Activated T-helper 2 cell treated with anti-CD3 and anti-CD28 coated beads, Interferon-gamma antibody, Interleukin-2, Interleukin-4, amounts not matched to agents 10 μg/mL and 5 μg/mL and 100 μg/mL, durations not matched to agents 14 hours and 24 hours and 36 hours (primary cell): Measurements from ENCODE around the gene HSD17B12. TPM values are rescaled to one million over a fixed set of nuclear protein-coding genes. Genes with fewer than 3 reads are reported as not detected.
"Not testable (repeated sequence)": the region's sequence is repeated elsewhere in the genome, so short reads cannot be mapped to it uniquely, and the experiment has no call there.

Experiments used
- DNase-seq: peaks from one replicate; pipeline ENCODE4 v3.0.0; 2021; ENCODE audit warnings: low spot score
- H3K27ac Mint-ChIP-seq: one replicate; pipeline ENCODE4 v1.8.0; 2021; ENCODE audit warnings: mixed read lengths
- H3K27me3 Mint-ChIP-seq: one replicate; pipeline ENCODE4 v1.8.0; 2021; ENCODE audit warnings: low read depth, mixed read lengths
- H3K36me3 Mint-ChIP-seq: one replicate; pipeline ENCODE4 v1.8.0; 2021; ENCODE audit warnings: low read depth, mixed read lengths
- H3K4me1 Mint-ChIP-seq: one replicate; pipeline ENCODE4 v1.8.0; 2021; ENCODE audit warnings: low read depth, mixed read lengths
- H3K4me3 Mint-ChIP-seq: one replicate; pipeline ENCODE4 v1.8.0; 2021; ENCODE audit warnings: low read depth, mild to moderate bottlenecking, moderate library complexity, mixed read lengths
- H3K9me3 Mint-ChIP-seq: one replicate; pipeline ENCODE4 v1.8.0; 2021; ENCODE audit warnings: mixed read lengths
- intact Hi-C: fragments of 100-400 bp; cut with micrococcal nuclease; formaldehyde crosslinking; loops from one replicate; pipeline ENCODE4 v1.15.1; 2023
- total RNA-seq: library from RNA; stranded (reverse); gene quantifications from 2 replicates; pipeline ENCODE4 v1.2.3, GENCODE V29; 2022

The HSD17B12 gene
- total RNA-seq, 1 donor from 2014 or later = 81.3 TPM

DNA sequence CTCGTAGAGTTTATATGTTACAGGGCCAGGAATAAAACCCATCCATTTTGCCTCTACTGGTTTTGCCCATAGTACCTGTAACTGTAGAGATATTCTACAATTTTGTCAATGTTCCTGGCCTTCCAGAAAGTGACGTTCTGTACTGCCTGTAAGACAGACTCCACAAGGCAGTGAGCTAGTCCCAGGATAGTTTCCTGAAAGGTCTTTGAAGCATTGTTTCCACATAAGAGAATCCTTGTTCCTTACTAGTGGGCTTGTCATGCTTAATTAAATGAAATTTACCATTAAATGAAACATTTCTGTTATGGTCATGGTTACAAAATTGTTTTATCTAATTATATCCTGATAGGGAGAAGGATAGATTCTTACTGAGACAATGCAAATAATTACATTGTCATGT, 80.4 kb downstream of the HSD17B12 start:
- H3K36me3 Mint-ChIP-seq = peaks cover 43% of the 10 kb centered on the region
- H3K4me1 Mint-ChIP-seq = peaks cover 3% of the 10 kb centered on the region
- H3K9me3 Mint-ChIP-seq = peaks cover 24% of the 10 kb centered on the region
- intact Hi-C loops = no loop called here
- no peak for DNase-seq
- no peak overlapping the region for H3K4me3 Mint-ChIP-seq
- no peak overlapping the region for H3K27ac Mint-ChIP-seq
- H3K27me3 Mint-ChIP-seq = no peaks in the 10 kb centered on the region

GRCh38 chr11:43765194-43765593, 84.7 kb downstream of the HSD17B12 start:
- peaks cover 39% of the 10 kb centered on the region for H3K36me3 Mint-ChIP-seq
- peaks cover 30% of the 10 kb centered on the region for H3K9me3 Mint-ChIP-seq
- H3K4me1 Mint-ChIP-seq = no peaks in the 10 kb centered on the region
- H3K27me3 Mint-ChIP-seq = no peaks in the 10 kb centered on the region
- intact Hi-C loops = no loop called here
- no peak overlapping the region for H3K4me3 Mint-ChIP-seq
- H3K27ac Mint-ChIP-seq = no peak overlapping the region
- DNase-seq = no peak

GRCh38 chr11:43768654-43769053, 88.1 kb downstream of the HSD17B12 start:
- Mint-ChIP-seq H3K36me3 (peaks cover 46% of the 10 kb centered on the region), H3K9me3 (peaks cover 29% of the 10 kb centered on the region)
- intact Hi-C loops, DNase-seq, H3K27ac Mint-ChIP-seq, H3K27me3 Mint-ChIP-seq, H3K4me1 Mint-ChIP-seq, H3K4me3 Mint-ChIP-seq: not testable (repeated sequence)

GRCh38 chr11:43770173-43770572, 89.6 kb downstream of the HSD17B12 start:
- H3K4me3 Mint-ChIP-seq = no peak overlapping the region
- H3K4me1 Mint-ChIP-seq = no peaks in the 10 kb centered on the region

GRCh38 chr11:43772733-43773132, 92.2 kb downstream of the HSD17B12 start:
- intact Hi-C loops = no loop called here
- Mint-ChIP-seq H3K27me3 (no peaks in the 10 kb centered on the region), H3K9me3 (peaks cover 6% of the 10 kb centered on the region), H3K36me3 (peaks cover 39% of the 10 kb centered on the region), H3K4me1 (no peaks in the 10 kb centered on the region), H3K27ac (no peak overlapping the region), H3K4me3 (no peak overlapping the region)
- no peak for DNase-seq

More at GRCh38 chr11:43770173-43770572, 89.6 kb downstream of the HSD17B12 start:
- peaks cover 45% of the 10 kb centered on the region for H3K36me3 Mint-ChIP-seq
- H3K27me3 Mint-ChIP-seq = no peaks in the 10 kb centered on the region
- H3K9me3 Mint-ChIP-seq = peaks cover 19% of the 10 kb centered on the region
- H3K27ac Mint-ChIP-seq = no peak overlapping the region
- no peak for DNase-seq
- intact Hi-C loops = no loop called here

GRCh38 chr11:43774786-43775185, 94.2 kb downstream of the HSD17B12 start:
- Mint-ChIP-seq H3K4me3 (no peak overlapping the region), H3K4me1 (no peaks in the 10 kb centered on the region), H3K9me3 (peaks cover 6% of the 10 kb centered on the region), H3K27me3 (no peaks in the 10 kb centered on the region), H3K27ac (no peak overlapping the region), H3K36me3 (peaks cover 39% of the 10 kb centered on the region)
- intact Hi-C loops = no loop called here
- DNase-seq = no peak

- Mint-ChIP-seq H3K9me3 (peaks cover 25% of the 10 kb centered on the region), H3K27me3 (no peaks in the 10 kb centered on the region), H3K4me1 (peaks cover 5% of the 10 kb centered on the region), H3K4me3 (no peak overlapping the region), H3K27ac (no peak overlapping the region), H3K36me3 (peaks cover 39% of the 10 kb centered on the region)
- no peak for DNase-seq
- intact Hi-C loops = no loop called here
These were observed 98.8 kb downstream of the HSD17B12 start for GRCh38 chr11:43779306-43779705.

DNA sequence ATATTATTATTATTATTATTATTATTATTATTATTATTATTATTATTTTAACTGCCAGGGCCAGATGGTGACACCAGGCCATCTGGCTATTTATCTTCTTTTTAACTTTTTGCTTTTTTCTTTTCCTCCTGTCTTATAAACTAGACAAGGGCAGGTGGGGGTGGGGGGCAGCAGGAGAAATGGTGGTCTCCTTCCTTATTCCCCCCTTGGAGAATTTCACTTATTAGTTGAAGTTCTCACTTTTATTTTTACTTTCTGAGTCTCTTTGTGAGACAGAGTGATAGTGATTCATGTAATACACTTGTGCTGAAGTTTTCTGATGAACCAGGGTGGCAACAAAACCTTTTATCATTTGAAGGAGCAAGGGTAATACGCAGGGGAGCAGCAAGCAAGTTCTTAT, 103.8 kb downstream of the HSD17B12 start:
- Mint-ChIP-seq H3K27me3 (no peaks in the 10 kb centered on the region), H3K36me3 (peaks cover 47% of the 10 kb centered on the region), H3K27ac (no peak overlapping the region), H3K4me3 (no peak overlapping the region), H3K4me1 (peaks cover 7% of the 10 kb centered on the region), H3K9me3 (peaks cover 37% of the 10 kb centered on the region)
- no peak for DNase-seq
- intact Hi-C loops = no loop called here

DNA sequence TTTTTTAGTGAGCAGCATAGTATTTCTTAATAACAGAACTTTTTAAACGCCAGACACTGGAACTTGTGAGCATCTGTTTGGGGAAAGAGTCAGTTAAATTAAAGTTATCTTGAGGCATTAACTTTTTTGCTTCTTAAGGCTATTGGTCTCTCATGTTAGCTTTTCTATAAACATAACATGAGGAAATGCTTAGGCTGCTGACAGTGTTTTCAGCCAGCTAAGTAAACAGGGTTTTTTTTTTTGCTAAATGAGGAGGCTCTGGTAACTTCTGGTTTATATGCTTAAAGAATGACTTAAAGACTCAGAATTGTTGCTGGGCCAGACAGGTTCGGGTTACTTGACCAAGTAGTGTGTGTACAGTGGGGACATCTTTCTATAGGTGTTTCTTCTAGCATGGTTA, 104.3 kb downstream of the HSD17B12 start:
- Mint-ChIP-seq H3K4me3 (no peak overlapping the region), H3K9me3 (peaks cover 38% of the 10 kb centered on the region), H3K36me3 (peaks cover 46% of the 10 kb centered on the region), H3K27ac (no peak overlapping the region), H3K4me1 (peaks cover 7% of the 10 kb centered on the region), H3K27me3 (no peaks in the 10 kb centered on the region)
- DNase-seq = no peak
- intact Hi-C loops = no loop called here

DNA sequence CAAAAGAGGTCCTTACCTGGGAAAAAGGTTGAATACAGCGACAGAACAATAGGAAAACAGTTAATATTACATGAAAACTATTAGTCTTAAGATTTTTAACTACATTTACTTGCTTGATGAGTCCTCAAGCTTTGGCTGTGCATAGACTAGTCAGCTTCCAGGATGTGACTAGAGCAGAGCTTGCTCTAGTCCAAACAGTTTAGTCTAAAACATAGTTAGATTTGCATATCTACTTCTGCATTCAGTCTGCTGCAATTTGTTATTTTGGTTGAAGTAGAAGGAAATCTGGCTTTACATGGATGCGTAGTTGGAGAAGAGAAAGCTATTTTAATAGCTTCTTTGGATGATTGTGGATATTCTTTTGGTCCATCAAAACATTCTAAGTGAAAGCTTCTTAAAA, 104.8 kb downstream of the HSD17B12 start:
- intact Hi-C loops = no loop called here
- Mint-ChIP-seq H3K4me3 (no peak overlapping the region), H3K36me3 (peaks cover 46% of the 10 kb centered on the region), H3K27me3 (no peaks in the 10 kb centered on the region), H3K4me1 (peaks cover 7% of the 10 kb centered on the region), H3K9me3 (peaks cover 38% of the 10 kb centered on the region), H3K27ac (no peak overlapping the region)
- no peak for DNase-seq

DNA sequence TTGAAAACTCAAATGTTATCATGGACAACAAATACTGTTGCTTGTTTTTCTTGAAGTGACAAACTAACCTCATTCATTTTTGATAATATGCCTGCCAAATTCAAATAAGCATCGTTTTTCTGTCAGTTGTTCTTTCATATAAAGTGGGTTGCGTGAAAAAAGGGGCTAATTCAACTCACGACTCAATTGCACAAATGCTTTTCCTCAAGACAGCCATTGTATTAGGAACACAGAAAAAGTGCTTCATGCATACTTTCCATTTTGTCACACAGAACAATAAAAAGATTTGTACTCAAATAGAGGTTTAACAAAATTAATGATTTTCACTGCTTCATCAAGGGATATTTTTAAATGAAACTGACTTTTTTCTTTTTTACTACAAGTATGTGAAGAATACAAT, 105.5 kb downstream of the HSD17B12 start:
- intact Hi-C loops = no loop called here
- Mint-ChIP-seq H3K4me1 (peaks cover 5% of the 10 kb centered on the region), H3K36me3 (peaks cover 44% of the 10 kb centered on the region), H3K27me3 (no peaks in the 10 kb centered on the region), H3K9me3 (peaks cover 36% of the 10 kb centered on the region), H3K27ac (no peak overlapping the region), H3K4me3 (no peak overlapping the region)
- DNase-seq = no peak

GRCh38 chr11:43787824-43788223, 107.3 kb downstream of the HSD17B12 start:
- no peak overlapping the region for H3K27ac Mint-ChIP-seq
- peaks cover 1% of the 10 kb centered on the region for H3K4me1 Mint-ChIP-seq
- peaks cover 31% of the 10 kb centered on the region for H3K9me3 Mint-ChIP-seq
- no peak overlapping the region for H3K4me3 Mint-ChIP-seq
- intact Hi-C loops = no loop called here
- no peaks in the 10 kb centered on the region for H3K27me3 Mint-ChIP-seq
- peaks cover 39% of the 10 kb centered on the region for H3K36me3 Mint-ChIP-seq
- no peak for DNase-seq

DNA sequence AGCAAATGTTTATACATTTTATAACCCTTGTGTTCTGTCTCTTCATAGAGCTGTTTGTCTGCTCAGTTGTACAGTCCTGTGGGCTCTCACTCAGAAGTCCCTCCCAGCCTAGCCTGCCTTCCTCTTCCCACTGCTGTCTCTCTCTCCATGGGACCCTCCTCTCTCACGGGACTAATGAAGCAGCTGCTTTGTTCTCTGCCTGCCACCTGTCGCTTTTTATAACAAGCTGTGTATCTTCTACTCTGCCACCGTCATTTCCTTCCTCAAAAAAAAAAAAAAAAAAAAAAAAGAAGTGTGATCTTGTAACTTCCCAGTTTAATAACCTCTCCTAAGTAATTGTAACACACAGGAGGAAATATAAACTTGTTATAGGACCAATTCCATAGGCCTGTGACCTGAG, 107.9 kb downstream of the HSD17B12 start:
- H3K4me1 Mint-ChIP-seq = peaks cover 1% of the 10 kb centered on the region
- no peak for DNase-seq
- H3K36me3 Mint-ChIP-seq = peaks cover 38% of the 10 kb centered on the region
- H3K9me3 Mint-ChIP-seq = peaks cover 28% of the 10 kb centered on the region
- intact Hi-C loops = no loop called here
- H3K27me3 Mint-ChIP-seq = no peaks in the 10 kb centered on the region
- H3K27ac Mint-ChIP-seq = no peak overlapping the region
- no peak overlapping the region for H3K4me3 Mint-ChIP-seq
